Measurements from ENCODE around the gene USP27X.

- TF ChIP-seq CTCF (IDR thresholded peaks at IDR 0.05; ENCODE audit: control extremely low read depth in 1 of 3, insufficient read depth in 1 of 3, low read depth in 1 of 3, low read length in 3 of 3), result no peak
- TF ChIP-seq ZNF274 (IDR thresholded peaks at IDR 0.05; ENCODE audit: borderline replicate concordance, extremely low read depth, low read length), result no peak
- no peak for TF ChIP-seq JUN (IDR thresholded peaks at IDR 0.05; ENCODE audit: low read depth, low read length)
- TF ChIP-seq EP300 (IDR thresholded peaks at IDR 0.05; ENCODE audit: borderline replicate concordance in 1 of 2, low read depth in 2 of 2, low read length in 2 of 2), result no peak
- TF ChIP-seq EGR1 (IDR thresholded peaks at IDR 0.05; ENCODE audit: borderline replicate concordance, low read depth, low read length), result no peak
- no peak for TF ChIP-seq TEAD4 (IDR thresholded peaks at IDR 0.05; ENCODE audit: low read depth, low read length)
- no peak for TF ChIP-seq EZH2 (IDR thresholded peaks at IDR 0.05; ENCODE audit: low read depth, low read length, severe bottlenecking)
- no peak for TF ChIP-seq POLR2AphosphoS5 (IDR thresholded peaks at IDR 0.05; ENCODE audit: low read depth, low read length)
These were observed 32.8 kb downstream of the USP27X start for GRCh38 chrX:49912086-49912485.
